HepG2 (cell line): ENCODE results near the gene GLG1. TPM values are rescaled to one million over a fixed set of nuclear protein-coding genes. Genes with fewer than 3 reads are reported as not detected.
"Not testable (repeated sequence)": the region's sequence is repeated elsewhere in the genome, so short reads cannot be mapped to it uniquely, and the experiment has no call there.

Experiments used
- ATAC-seq: fragments of 200-7000 bp; cut with Tn5 transposase; 3 replicates; pipeline ENCODE4 v1.9.1; 2020; ENCODE audit warnings: mild to moderate bottlenecking, moderate library complexity
- BruUV-seq: library from RNA; stranded (reverse); fragments of 400-500 nt; replicated peaks from 2 replicates; lab custom pipeline; 2021; lab: Mats Ljungman, UMichigan
- CTCF ChIA-PET: fragments of 300-600 bp; formaldehyde crosslinking; extraction: SDS; loops from one replicate; lab custom pipeline; 2021; ENCODE audit warnings: low total read pairs, inconsistent platforms, low intra/inter-chr PET ratio; lab: Yijun Ruan, JAX
- POLR2A ChIA-PET: fragments of 350-600 bp; sonication (Branson Sonifier 250); formaldehyde crosslinking; loops from one replicate; lab custom pipeline; 2020; ENCODE audit warnings: antibody characterized with exemption, inconsistent platforms; lab: Yijun Ruan, JAX
- DNase-seq: peaks from one replicate; pipeline ENCODE4 v3.0.0-alpha.2; 2015; ENCODE audit warnings: low spot score
- FAIRE-seq: peaks from 3 replicates; lab custom pipeline; 2011; peaks lifted over from hg19 to GRCh38; lab: Jason Lieb, UNC
- H2AFZ ChIP-seq: one replicate; pipeline ENCODE4 v1.6.1; 2011; ENCODE audit warnings: low read length, inconsistent platforms
- H3K27ac ChIP-seq: fragments of 300-600 bp; 3 replicates; pipeline ENCODE4 v1.8.0; 2011; ENCODE audit warnings: mixed run types, mild to moderate bottlenecking, mixed read lengths, low read length, inconsistent platforms; ENCODE audit not compliant: insufficient read depth; ENCODE audit errors: extremely low read length
- H3K27me3 ChIP-seq, 2 experiments: fragments of 200-600 bp in 1 of 2; 2 replicates in 1 of 2; 3 replicates in 1 of 2; pipeline versions ENCODE4 v1.6.0 to v1.8.0; 2011; ENCODE audit warnings: low read length in 2 of 2, mild to moderate bottlenecking in 2 of 2, moderate library complexity in 2 of 2, inconsistent platforms in 1 of 2; ENCODE audit not compliant: insufficient read depth in 2 of 2, control insufficient read depth in 1 of 2
- H3K36me3 ChIP-seq, 2 experiments: fragments of 200-600 bp in 1 of 2; replicated peaks in 1 of 2; 2 replicates in 1 of 2; 3 replicates in 1 of 2; pipeline versions ENCODE4 v1.5.1 to v1.8.0; 2011; ENCODE audit warnings: low read length in 2 of 2, inconsistent platforms in 1 of 2; ENCODE audit not compliant: insufficient read depth in 2 of 2, control insufficient read depth in 1 of 2
- H3K4me1 ChIP-seq: 2 replicates; pipeline ENCODE4 v1.5.1; 2012; ENCODE audit warnings: low read length, inconsistent platforms; ENCODE audit not compliant: insufficient read depth
- H3K4me2 ChIP-seq: 2 replicates; pipeline ENCODE4 v1.6.0; 2011; ENCODE audit warnings: low read depth, low read length, inconsistent platforms
- H3K4me3 ChIP-seq, 3 experiments: fragments of 200-600 bp in 1 of 3; sonication (generic), shearing (Covaris generic) in 1 of 3; replicated peaks in 1 of 3; 2 replicates each; pipeline ENCODE4 v1.5.1; 2011 to 2016; ENCODE audit warnings: low read length in 3 of 3, inconsistent platforms in 2 of 3, low read depth in 2 of 3, mild to moderate bottlenecking in 2 of 3, control low read depth in 1 of 3, mixed read lengths in 1 of 3; ENCODE audit not compliant: insufficient read depth in 1 of 3
- H3K79me2 ChIP-seq: one replicate; pipeline ENCODE4 v1.6.1; 2011; ENCODE audit warnings: low read length, inconsistent platforms; ENCODE audit not compliant: insufficient read depth
- H3K9ac ChIP-seq: 2 replicates; pipeline ENCODE4 v1.6.0; 2011; ENCODE audit warnings: mild to moderate bottlenecking, low read depth, low read length, inconsistent platforms; ENCODE audit not compliant: insufficient read depth
- H3K9me3 ChIP-seq: 2 replicates; pipeline ENCODE4 v1.5.1; 2012; ENCODE audit warnings: mild to moderate bottlenecking, low read length
- H4K20me1 ChIP-seq: 2 replicates; pipeline ENCODE4 v1.6.0; 2011; ENCODE audit warnings: inconsistent platforms, mild to moderate bottlenecking, low read length, moderate library complexity; ENCODE audit not compliant: insufficient read depth
- FOXP4 ChIP-seq: sonication (generic); formaldehyde crosslinking; IDR thresholded peaks from 2 replicates; pipeline ENCODE4 v1.4.0; 2020; ENCODE audit warnings: missing genetic modification reagents
- GABPB1 ChIP-seq: IDR thresholded peaks from 2 replicates; pipeline ENCODE4 v1.6.1; 2016; ENCODE audit warnings: mild to moderate bottlenecking, missing genetic modification reagents, moderate library complexity, missing compliant biosample characterization
- NFE2L1 ChIP-seq: sonication (generic); formaldehyde crosslinking; IDR thresholded peaks from 2 replicates; pipeline ENCODE4 v1.4.0; 2020; ENCODE audit warnings: missing genetic modification reagents, mild to moderate bottlenecking, borderline replicate concordance
- PAWR ChIP-seq: sonication (generic); formaldehyde crosslinking; IDR thresholded peaks from 2 replicates; pipeline ENCODE4 v1.4.0; 2020; ENCODE audit warnings: missing genetic modification reagents, mild to moderate bottlenecking, borderline replicate concordance
- RNF219 ChIP-seq: sonication (generic); formaldehyde crosslinking; IDR thresholded peaks from 2 replicates; pipeline ENCODE4 v1.5.0; 2020; ENCODE audit warnings: mild to moderate bottlenecking, missing genetic modification reagents
- SNAPC5 ChIP-seq: sonication (generic); formaldehyde crosslinking; IDR thresholded peaks from 2 replicates; pipeline ENCODE4 v1.8.1; 2023; ENCODE audit warnings: mild to moderate bottlenecking, missing genetic modification reagents, borderline replicate concordance
- YEATS2 ChIP-seq: sonication (generic); formaldehyde crosslinking; IDR thresholded peaks from 2 replicates; pipeline ENCODE4 v1.4.0; 2020; ENCODE audit warnings: missing genetic modification reagents, borderline replicate concordance
- ZBTB3 ChIP-seq: sonication (generic); formaldehyde crosslinking; IDR thresholded peaks from 2 replicates; pipeline ENCODE4 v1.4.0; 2020; ENCODE audit warnings: low read depth, mild to moderate bottlenecking, moderate library complexity, missing genetic modification reagents, borderline replicate concordance
- ZFP36L1 ChIP-seq: sonication (generic); formaldehyde crosslinking; IDR thresholded peaks from 2 replicates; pipeline ENCODE4 v1.8.0; 2022; ENCODE audit warnings: mild to moderate bottlenecking, missing genetic modification reagents, moderate library complexity
- ZNF253 ChIP-seq: sonication (generic); formaldehyde crosslinking; IDR thresholded peaks from 2 replicates; pipeline ENCODE4 v1.8.0; 2022; ENCODE audit warnings: mild to moderate bottlenecking, missing genetic modification reagents, borderline replicate concordance
- ZNF282 ChIP-seq: fragments of 450-650 bp; IDR thresholded peaks from 2 replicates; pipeline ENCODE4 v1.6.1; 2018; ENCODE audit not compliant: partially characterized antibody
- ZNF337 ChIP-seq: sonication (generic); formaldehyde crosslinking; IDR thresholded peaks from 2 replicates; pipeline ENCODE4 v1.5.1; 2020; ENCODE audit warnings: missing genetic modification reagents, low read depth, mild to moderate bottlenecking, borderline replicate concordance
- ZNF746 ChIP-seq: sonication (generic); formaldehyde crosslinking; IDR thresholded peaks from 2 replicates; pipeline ENCODE4 v1.8.0; 2022; ENCODE audit warnings: mild to moderate bottlenecking, missing genetic modification reagents
- ZNF878 ChIP-seq: sonication (generic); formaldehyde crosslinking; IDR thresholded peaks from 2 replicates; pipeline ENCODE4 v1.8.1; 2023; ENCODE audit warnings: mild to moderate bottlenecking, missing genetic modification reagents, moderate library complexity
- ZZZ3 ChIP-seq: sonication (generic); formaldehyde crosslinking; IDR thresholded peaks from 2 replicates; pipeline ENCODE4 v1.4.0; 2020; ENCODE audit warnings: missing genetic modification reagents, mild to moderate bottlenecking, borderline replicate concordance
- WGBS: methylation state at CpG from one replicate; pipeline ENCODE4 v1.1.6; 2017; ENCODE audit warnings: low lambda C conversion rate; 5-methylcytosine and 5-hydroxymethylcytosine counted together
- in situ Hi-C: cut with HindIII; loops from 2 replicates; pipeline ENCODE4 v1.10.0; 2017; ENCODE audit warnings: low pct_unique_long_range_greater_than_20kb; ENCODE audit not compliant: extremely low pct_ligation_motif_present
- intact Hi-C: fragments of 100-400 bp; cut with micrococcal nuclease; formaldehyde crosslinking; loops from one replicate; pipeline ENCODE4 v1.10.0; 2022; ENCODE audit not compliant: unreplicated experiment
- polyA plus RNA-seq, 8 experiments: library from polyadenylated mRNA; depleted of rRNA in 3 of 8; stranded (reverse) in 7 of 8; unstranded in 1 of 8; fragments of >200 nt; fragmentation: Illumina TruSeq in 4 of 8; extraction: Trizol in 4 of 8; gene quantifications; 2 replicates each; pipeline versions ENCODE4 v1.2.1 to v1.2.3, GENCODE V29; 2011 to 2016; ENCODE audit warnings: low read depth in 4 of 8, missing spikeins in 1 of 8, mixed read lengths in 1 of 8; ENCODE audit not compliant: insufficient read depth in 1 of 8
- total RNA-seq, 5 experiments: library from RNA; depleted of rRNA; stranded (reverse); fragments of >200 nt; fragmentation: Illumina TruSeq; extraction: Trizol; gene quantifications; 2 replicates each; pipeline ENCODE4 v1.2.3, GENCODE V29; 2016; ENCODE audit warnings: low read depth in 1 of 5

GLG1 gene
- total and polyA plus RNA-seq, 2 of the 13 experiments (the other 11 are each of a cell fraction or from before 2014, with no cell fraction given), result 87.7 to 141 TPM

- BruUV-seq, result no TSS peak
- ATAC-seq, result no peak
- Histone ChIP-seq H2AFZ (no peak overlapping the region), H4K20me1 (peaks cover 3% of the 10 kb centered on the region; the same call in 1 of the 2 replicates), H3K4me1 (no peaks in the 10 kb centered on the region), H3K9me3 (no peaks in the 10 kb centered on the region), H3K4me2 (no peak overlapping the region), H3K36me3 (peaks cover 0 to 6% of the 10 kb centered on the region in 2 experiments; a peak in 1 of 5 replicates), H3K9ac (no peak overlapping the region), H3K4me3 (no peak overlapping the region), H3K27ac (no peak overlapping the region), H3K27me3 (no peaks in the 10 kb centered on the region), H3K79me2 (peaks cover 22% of the 10 kb centered on the region)
- no peak for FAIRE-seq
- ChIA-PET POLR2A (no interaction called here), CTCF (no interaction called here)
- in situ Hi-C loops, result no loop called here
- no peak for DNase-seq
- TF ChIP-seq ZNF282 (no peak), ZBTB3 (CRISPR knock-in tag) (no peak), RNF219 (CRISPR knock-in tag) (no peak), ZFP36L1 (no peak), GABPB1 (CRISPR knock-in tag) (no peak), ZNF337 (CRISPR knock-in tag) (no peak), PAWR (CRISPR knock-in tag) (no peak), YEATS2 (CRISPR knock-in tag) (no peak), ZNF253 (CRISPR knock-in tag) (no peak), FOXP4 (no peak), SNAPC5 (CRISPR knock-in tag) (no peak), ZNF746 (CRISPR knock-in tag) (no peak), ZNF878 (CRISPR knock-in tag) (no peak), ZZZ3 (CRISPR knock-in tag) (no peak), NFE2L1 (CRISPR knock-in tag) (no peak)
- 97% methylated on average over 1 of the region's 1 CpG for WGBS
- intact Hi-C loops, result no loop called here
Observed at GRCh38 chr16:74556375-74556922, 50.5 kb downstream of the GLG1 start.

- BruUV-seq, FAIRE-seq, CTCF ChIA-PET, H3K27me3 ChIP-seq, DNase-seq, H2AFZ ChIP-seq, in situ Hi-C loops, H3K4me3 ChIP-seq, ATAC-seq, POLR2A ChIA-PET, H3K9me3 ChIP-seq, H3K36me3 ChIP-seq, H4K20me1 ChIP-seq, H3K9ac ChIP-seq, H3K27ac ChIP-seq, H3K4me1 ChIP-seq, H3K4me2 ChIP-seq, intact Hi-C loops: not testable (repeated sequence)
- 94% methylated on average over 6 of the region's 6 CpGs for WGBS
- H3K79me2 ChIP-seq, result peaks cover 11% of the 10 kb centered on the region
Observed at GRCh38 chr16:74552357-74552756, 54.6 kb downstream of the GLG1 start.
